ENCODE data around the gene RNF123. TPM values are rescaled to one million over a fixed set of nuclear protein-coding genes. Genes with fewer than 3 reads are reported as not detected.

RNF123 gene
- total RNA-seq, 1 experiment from 2014 or later, result 23.1 TPM

DNA sequence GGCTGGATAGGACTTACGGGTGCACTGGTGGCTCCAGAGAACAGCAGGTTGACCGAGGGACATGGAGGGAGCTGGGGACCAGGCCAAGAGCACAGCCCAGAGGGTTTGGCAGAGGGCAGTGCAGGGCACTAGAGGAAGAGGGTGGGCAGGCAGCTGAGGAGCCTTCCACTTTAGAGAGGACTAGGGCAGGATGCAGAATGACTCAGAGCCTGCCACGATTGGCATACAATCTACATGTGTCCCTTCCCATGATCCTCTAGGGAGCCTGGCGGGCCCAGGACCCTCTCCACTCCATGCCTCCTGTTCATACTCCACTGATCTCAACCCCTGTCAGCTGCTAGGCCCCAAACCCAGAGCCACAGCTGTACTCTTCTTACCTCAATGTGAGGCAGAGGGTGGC, 29.6 kb upstream of the RNF123 start:
- no peaks in the 10 kb centered on the region for H3K27me3 ChIP-seq (ENCODE audit: control insufficient read depth, insufficient read depth, low read length)
- intact Hi-C loops (cut with micrococcal nuclease; ENCODE audit: unreplicated experiment), result no loop called here

GRCh38 chr3:49661281-49661680, 28.1 kb upstream of the RNF123 start:
- ChIA-PET CTCF (no interaction called here), POLR2A (no interaction called here)
- no TSS peak for BruUV-seq (replicated peaks)
- Histone ChIP-seq H3K36me3 (ENCODE audit: control insufficient read depth, insufficient read depth, low read length) (no peaks in the 10 kb centered on the region), H3K27ac (ENCODE audit: low read length) (no peak overlapping the region), H3K27me3 (ENCODE audit: control insufficient read depth, insufficient read depth, low read length) (no peaks in the 10 kb centered on the region), H3K4me3 (ENCODE audit: low read depth in 2 of 2, low read length in 2 of 2) (no peak overlapping the region), H3K9me3 (ENCODE audit: control insufficient read depth, insufficient read depth, low read depth, low read length) (no peaks in the 10 kb centered on the region), H3K4me1 (ENCODE audit: control insufficient read depth, insufficient read depth, low read length) (no peaks in the 10 kb centered on the region)
- in situ Hi-C loops (cut with HindIII; ENCODE audit: low pct_unique_long_range_greater_than_20kb, low sequenced_read_pairs) (no loop called here), intact Hi-C loops (cut with micrococcal nuclease; ENCODE audit: unreplicated experiment) (no loop called here)
- TF ChIP-seq REST (IDR thresholded peaks at IDR 0.05; ENCODE audit: insufficient read depth in 1 of 2, low read depth in 2 of 2, low read length in 1 of 2) (no peak), POLR2AphosphoS5 (IDR thresholded peaks at IDR 0.05; ENCODE audit: low read depth, low read length) (no peak), SIN3A (IDR thresholded peaks at IDR 0.05; ENCODE audit: borderline replicate concordance, insufficient read depth, low read depth, low read length) (no peak), TCF7L2 (IDR thresholded peaks at IDR 0.05; ENCODE audit: low read depth, low read length) (no peak)
- TF ChIP-seq, protein P1, sequence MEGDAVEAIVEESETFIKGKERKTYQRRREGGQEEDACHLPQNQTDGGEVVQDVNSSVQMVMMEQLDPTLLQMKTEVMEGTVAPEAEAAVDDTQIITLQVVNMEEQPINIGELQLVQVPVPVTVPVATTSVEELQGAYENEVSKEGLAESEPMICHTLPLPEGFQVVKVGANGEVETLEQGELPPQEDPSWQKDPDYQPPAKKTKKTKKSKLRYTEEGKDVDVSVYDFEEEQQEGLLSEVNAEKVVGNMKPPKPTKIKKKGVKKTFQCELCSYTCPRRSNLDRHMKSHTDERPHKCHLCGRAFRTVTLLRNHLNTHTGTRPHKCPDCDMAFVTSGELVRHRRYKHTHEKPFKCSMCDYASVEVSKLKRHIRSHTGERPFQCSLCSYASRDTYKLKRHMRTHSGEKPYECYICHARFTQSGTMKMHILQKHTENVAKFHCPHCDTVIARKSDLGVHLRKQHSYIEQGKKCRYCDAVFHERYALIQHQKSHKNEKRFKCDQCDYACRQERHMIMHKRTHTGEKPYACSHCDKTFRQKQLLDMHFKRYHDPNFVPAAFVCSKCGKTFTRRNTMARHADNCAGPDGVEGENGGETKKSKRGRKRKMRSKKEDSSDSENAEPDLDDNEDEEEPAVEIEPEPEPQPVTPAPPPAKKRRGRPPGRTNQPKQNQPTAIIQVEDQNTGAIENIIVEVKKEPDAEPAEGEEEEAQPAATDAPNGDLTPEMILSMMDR (IDR thresholded peaks at IDR 0.05), result no peak
- DNase-seq (ENCODE audit: low read depth, low spot score), result no peak
- no peak for ATAC-seq

More for the DNA sequence above, 29.6 kb upstream of the RNF123 start:
- Histone ChIP-seq H3K4me1 (ENCODE audit: control insufficient read depth, insufficient read depth, low read length) (no peaks in the 10 kb centered on the region), H3K4me3 (ENCODE audit: low read depth in 2 of 2, low read length in 2 of 2) (no peak overlapping the region), H3K27ac (ENCODE audit: low read length) (no peak overlapping the region), H3K9me3 (ENCODE audit: control insufficient read depth, insufficient read depth, low read depth, low read length) (no peaks in the 10 kb centered on the region), H3K36me3 (ENCODE audit: control insufficient read depth, insufficient read depth, low read length) (no peaks in the 10 kb centered on the region)
- BruUV-seq (replicated peaks), result no TSS peak
- in situ Hi-C loops (cut with HindIII; ENCODE audit: low pct_unique_long_range_greater_than_20kb, low sequenced_read_pairs), result no loop called here
- TF ChIP-seq TCF7L2 (IDR thresholded peaks at IDR 0.05; ENCODE audit: low read depth, low read length) (no peak), REST (IDR thresholded peaks at IDR 0.05; ENCODE audit: insufficient read depth in 1 of 2, low read depth in 2 of 2, low read length in 1 of 2) (no peak), SIN3A (IDR thresholded peaks at IDR 0.05; ENCODE audit: borderline replicate concordance, insufficient read depth, low read depth, low read length) (no peak), POLR2AphosphoS5 (IDR thresholded peaks at IDR 0.05; ENCODE audit: low read depth, low read length) (no peak)
- TF ChIP-seq, protein P1 (IDR thresholded peaks at IDR 0.05), result no peak
- CTCF ChIA-PET, result no interaction called here
- POLR2A ChIA-PET, result no interaction called here
- ATAC-seq (no peak), DNase-seq (ENCODE audit: low read depth, low spot score) (no peak)

Measured in Panc1 (cell line).